HG03159 (cell line): ENCODE measurements around the gene PALB2.
"Not testable (repeated sequence)": the region's sequence is repeated elsewhere in the genome, so short reads cannot be mapped to it uniquely, and the experiment has no call there.

Experiments
- ATAC-seq: cut with Tn5 transposase; IDR thresholded peaks from one replicate; pipeline ENCODE4 v1.9.1; 2021; ENCODE audit warnings: mild to moderate bottlenecking, moderate library complexity; ENCODE audit not compliant: unreplicated experiment

The PALB2 gene

GRCh38 chr16:23584186-23585076 is 56.7 kb downstream of the PALB2 start:
- ATAC-seq: no peak

GRCh38 chr16:23583271-23583670 is 57.8 kb downstream of the PALB2 start:
- not testable (repeated sequence) for ATAC-seq

GRCh38 chr16:23581764-23582163 is 59.3 kb downstream of the PALB2 start:
- no peak for ATAC-seq

- no peak for ATAC-seq
Measured at GRCh38 chr16:23580391-23580790, 60.7 kb downstream of the PALB2 start.

- no peak for ATAC-seq
Measured at GRCh38 chr16:23579371-23579770, 61.7 kb downstream of the PALB2 start.

GRCh38 chr16:23578101-23578830 is 62.8 kb downstream of the PALB2 start:
- no peak for ATAC-seq

- ATAC-seq: no peak
Measured at GRCh38 chr16:23577493-23577892, 63.6 kb downstream of the PALB2 start.

GRCh38 chr16:23575834-23576233 is 65.3 kb downstream of the PALB2 start:
- ATAC-seq: no peak

GRCh38 chr16:23573817-23574216 is 67.3 kb downstream of the PALB2 start:
- no peak for ATAC-seq

GRCh38 chr16:23572394-23572793 is 68.7 kb downstream of the PALB2 start:
- ATAC-seq: no peak

- no peak for ATAC-seq
Measured at GRCh38 chr16:23571895-23572294, 69.2 kb downstream of the PALB2 start.

GRCh38 chr16:23570992-23571632 is 70.0 kb downstream of the PALB2 start:
- ATAC-seq: no peak

- no peak for ATAC-seq
Measured at GRCh38 chr16:23567602-23568001, 73.5 kb downstream of the PALB2 start.

GRCh38 chr16:23566724-23567123 is 74.4 kb downstream of the PALB2 start:
- no peak for ATAC-seq

GRCh38 chr16:23564575-23565363 is 76.3 kb downstream of the PALB2 start:
- ATAC-seq: no peak

- no peak for ATAC-seq
Measured at GRCh38 chr16:23563186-23563585, 77.9 kb downstream of the PALB2 start.

GRCh38 chr16:23562505-23562904 is 78.6 kb downstream of the PALB2 start:
- no peak for ATAC-seq

- no peak for ATAC-seq
Measured at GRCh38 chr16:23561586-23561985, 79.5 kb downstream of the PALB2 start.

GRCh38 chr16:23557779-23558702 is 83.1 kb downstream of the PALB2 start:
- peak; percentile 2 for ATAC-seq
